Spinal cord (tissue), 10 donors: ENCODE results near the gene TMEM63B. TPM values are rescaled to one million over a fixed set of nuclear protein-coding genes. Genes with fewer than 3 reads are reported as not detected.
"Not testable (repeated sequence)": the region's sequence is repeated elsewhere in the genome, so short reads cannot be mapped to it uniquely, and the experiment has no call there.

Experiments
- DNase-seq, 6 donors: peaks; one replicate each; pipeline versions ENCODE4 v3.0.0 to v3.0.0-alpha.2; 2013 to 2015; ENCODE audit warnings: low spot score in 6 of 6, low read depth in 4 of 6
- H3K27ac ChIP-seq: one replicate; pipeline ENCODE4 v1.5.1; 2013; ENCODE audit warnings: low read depth, low read length, control low read depth
- H3K27me3 ChIP-seq: one replicate; pipeline ENCODE4 v1.6.1; 2013; ENCODE audit warnings: low read length; ENCODE audit not compliant: control insufficient read depth, insufficient read depth
- H3K36me3 ChIP-seq: one replicate; pipeline ENCODE4 v1.6.1; 2013; ENCODE audit warnings: low read length; ENCODE audit not compliant: control insufficient read depth, insufficient read depth
- H3K4me1 ChIP-seq: one replicate; pipeline ENCODE4 v1.6.1; 2013; ENCODE audit warnings: low read length; ENCODE audit not compliant: control insufficient read depth, insufficient read depth
- H3K4me3 ChIP-seq: one replicate; pipeline ENCODE4 v1.5.1; 2013; ENCODE audit warnings: low read depth, low read length, control low read depth
- H3K9me3 ChIP-seq: one replicate; pipeline ENCODE4 v1.6.1; 2013; ENCODE audit warnings: low read length; ENCODE audit not compliant: control insufficient read depth, insufficient read depth
- WGBS: methylation state at CpG from one replicate; pipeline ENCODE4 v1.1.5; 2013; ENCODE audit warnings: missing lambda C conversion rate; ENCODE audit not compliant: insufficient coverage; 5-methylcytosine and 5-hydroxymethylcytosine counted together
- polyA plus RNA-seq, 2 donors: library from polyadenylated mRNA; unstranded; fragments of 120-200 nt; gene quantifications; one replicate each; pipeline ENCODE4 v1.2.1, GENCODE V29; 2013; ENCODE audit not compliant: insufficient read length in 2 of 2
- total RNA-seq, 2 donors: library from RNA; depleted of rRNA in 1 of 2; stranded (reverse); fragments of 120-200 nt in 1 of 2; fragments of >200 nt in 1 of 2; gene quantifications; one replicate each; pipeline versions ENCODE4 v1.2.3 to v1.2.4, GENCODE V29; 2013 to 2014
- donor health status: healthy.

TMEM63B gene
- total and polyA plus RNA-seq, 4 donors = 29.2 to 104 (median 67.0) TPM

DNA sequence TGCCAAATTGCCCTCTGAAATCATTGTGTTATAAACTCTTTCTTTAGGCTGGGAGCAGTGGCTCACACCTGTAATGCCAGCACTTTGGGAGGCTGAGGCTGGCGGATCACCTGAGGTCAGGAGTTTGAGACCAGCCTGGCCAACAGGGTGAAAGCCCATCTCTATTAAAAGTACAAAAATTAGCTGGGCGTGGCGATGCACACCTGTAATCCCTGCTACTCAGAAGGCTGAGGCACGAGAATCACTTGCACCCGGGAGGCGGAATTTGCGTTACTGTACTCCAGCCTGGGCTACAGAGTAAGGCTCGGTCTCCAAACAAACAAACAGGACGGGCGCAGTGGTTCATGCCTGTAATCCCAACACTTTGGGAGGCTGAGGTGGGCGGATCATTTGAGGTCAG lies 69.0 kb downstream of the TMEM63B start:
- H3K9me3 ChIP-seq, H3K36me3 ChIP-seq, H3K4me3 ChIP-seq, DNase-seq, H3K27me3 ChIP-seq, H3K27ac ChIP-seq, H3K4me1 ChIP-seq: not testable (repeated sequence)
- WGBS = 90% methylated on average over 10 of the region's 11 CpGs

DNA sequence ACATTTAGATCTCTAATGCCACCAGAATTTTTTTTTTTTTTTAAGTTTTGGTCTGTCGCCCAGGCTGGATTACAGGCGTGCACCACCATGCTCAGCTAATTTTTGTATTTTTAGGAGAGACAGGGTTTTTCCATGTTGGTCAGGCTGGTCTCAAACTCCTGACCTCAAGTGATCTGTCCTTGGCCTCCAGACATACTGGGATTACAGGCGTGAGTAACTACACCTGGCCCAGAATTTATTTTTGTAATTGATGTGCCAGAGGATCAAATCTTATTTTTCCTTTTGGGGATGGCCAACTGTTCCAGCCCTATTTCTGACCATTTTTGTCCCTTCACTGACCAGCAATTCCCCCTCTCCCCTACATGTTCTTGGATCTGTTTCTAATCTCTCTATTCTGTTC lies 71.3 kb downstream of the TMEM63B start:
- H3K27ac ChIP-seq = no peak overlapping the region
- H3K9me3 ChIP-seq = no peaks in the 10 kb centered on the region
- H3K27me3 ChIP-seq = no peaks in the 10 kb centered on the region
- H3K4me3 ChIP-seq = no peak overlapping the region
- no peak for DNase-seq
- H3K36me3 ChIP-seq = no peaks in the 10 kb centered on the region
- 100% methylated on average over 1 of the region's 3 CpGs for WGBS
- H3K4me1 ChIP-seq = peaks cover 9% of the 10 kb centered on the region

DNA sequence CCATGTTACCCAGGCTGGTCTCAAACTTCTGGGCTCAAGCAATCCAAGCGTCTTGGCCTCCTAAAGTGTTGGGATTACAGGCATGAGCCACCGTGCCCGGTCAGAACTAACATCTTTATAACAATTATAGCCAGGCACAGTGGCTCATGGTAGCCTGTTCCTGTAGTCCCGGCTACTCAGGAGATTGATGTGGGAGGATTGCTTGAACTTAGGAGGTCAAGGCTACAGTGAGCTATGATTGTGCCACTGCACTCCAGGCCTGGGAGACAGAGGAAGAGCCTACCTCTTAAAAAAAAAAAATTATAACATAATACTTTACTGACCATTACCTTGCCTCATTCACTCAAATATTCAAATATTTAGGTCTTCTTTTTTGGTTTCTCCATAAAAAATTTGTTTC lies 72.5 kb downstream of the TMEM63B start:
- H3K36me3 ChIP-seq = no peaks in the 10 kb centered on the region
- H3K27me3 ChIP-seq = no peaks in the 10 kb centered on the region
- DNase-seq = no peak
- no peak overlapping the region for H3K4me3 ChIP-seq
- no CpG with 5 or more reads among the region's 4 CpGs for WGBS
- H3K9me3 ChIP-seq = no peaks in the 10 kb centered on the region
- peaks cover 9% of the 10 kb centered on the region for H3K4me1 ChIP-seq
- no peak overlapping the region for H3K27ac ChIP-seq

DNA sequence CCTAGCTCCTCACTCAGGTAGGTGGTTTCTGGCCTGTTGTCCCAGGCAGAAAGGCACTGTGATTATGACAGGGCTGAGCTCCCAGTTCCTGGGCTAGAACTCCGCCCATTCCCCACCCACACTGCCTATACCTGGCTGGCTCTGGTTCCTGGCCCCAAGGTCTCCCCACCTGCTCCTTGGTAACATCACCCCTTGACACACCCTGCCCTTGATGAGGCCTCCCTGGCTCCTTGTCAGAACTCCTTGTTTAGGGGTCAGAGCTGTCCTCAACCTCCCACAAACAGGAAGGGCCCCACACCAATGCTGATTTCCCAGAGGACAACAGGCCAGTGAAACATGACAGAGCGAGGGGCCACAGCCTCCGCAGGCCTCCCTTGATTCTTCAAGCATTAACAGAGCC lies 73.8 kb downstream of the TMEM63B start:
- Histone ChIP-seq H3K4me3 (no peak overlapping the region), H3K4me1 (peaks cover 9% of the 10 kb centered on the region), H3K27me3 (no peaks in the 10 kb centered on the region), H3K9me3 (no peaks in the 10 kb centered on the region), H3K27ac (no peak overlapping the region), H3K36me3 (no peaks in the 10 kb centered on the region)
- no peak for DNase-seq
- WGBS = 84% methylated on average over 2 of the region's 3 CpGs

DNA sequence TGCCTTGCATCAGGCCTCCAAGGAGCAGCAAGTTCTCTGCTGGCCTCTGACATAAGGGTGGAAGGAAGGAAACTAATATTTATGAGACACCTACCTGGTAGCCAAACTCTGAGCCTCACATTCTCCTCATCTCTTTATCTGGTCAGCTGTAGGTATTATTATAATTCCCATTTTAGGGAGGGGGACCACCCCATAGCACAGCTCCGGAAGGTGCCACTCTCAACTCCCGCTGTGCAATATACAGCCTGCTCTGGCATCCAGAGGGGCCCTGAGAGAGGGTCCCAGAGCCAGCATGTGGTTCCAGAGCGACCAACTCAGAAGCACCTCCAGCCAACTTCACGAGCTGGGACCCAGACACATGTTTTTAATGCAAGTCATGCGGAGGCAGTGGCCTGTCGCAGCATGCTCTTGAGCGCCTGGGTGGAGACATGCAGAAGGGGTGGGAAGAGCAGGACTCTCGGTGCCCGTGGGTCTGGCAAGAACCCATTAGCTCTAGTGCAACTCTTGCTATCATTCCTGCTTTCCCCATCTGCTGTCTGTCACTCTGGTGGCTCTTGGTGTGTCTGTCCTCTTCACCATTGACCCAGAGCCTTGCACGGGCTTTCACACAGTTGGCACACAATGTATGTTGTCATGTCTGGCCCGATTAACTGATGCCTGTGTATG lies 74.4 kb downstream of the TMEM63B start:
- Histone ChIP-seq H3K27ac (no peak overlapping the region), H3K4me1 (peaks cover 9% of the 10 kb centered on the region), H3K9me3 (no peaks in the 10 kb centered on the region), H3K4me3 (no peak overlapping the region), H3K36me3 (no peaks in the 10 kb centered on the region), H3K27me3 (no peaks in the 10 kb centered on the region)
- DNase-seq = no peak
- WGBS = 73% methylated on average over 11 of the region's 11 CpGs

DNA sequence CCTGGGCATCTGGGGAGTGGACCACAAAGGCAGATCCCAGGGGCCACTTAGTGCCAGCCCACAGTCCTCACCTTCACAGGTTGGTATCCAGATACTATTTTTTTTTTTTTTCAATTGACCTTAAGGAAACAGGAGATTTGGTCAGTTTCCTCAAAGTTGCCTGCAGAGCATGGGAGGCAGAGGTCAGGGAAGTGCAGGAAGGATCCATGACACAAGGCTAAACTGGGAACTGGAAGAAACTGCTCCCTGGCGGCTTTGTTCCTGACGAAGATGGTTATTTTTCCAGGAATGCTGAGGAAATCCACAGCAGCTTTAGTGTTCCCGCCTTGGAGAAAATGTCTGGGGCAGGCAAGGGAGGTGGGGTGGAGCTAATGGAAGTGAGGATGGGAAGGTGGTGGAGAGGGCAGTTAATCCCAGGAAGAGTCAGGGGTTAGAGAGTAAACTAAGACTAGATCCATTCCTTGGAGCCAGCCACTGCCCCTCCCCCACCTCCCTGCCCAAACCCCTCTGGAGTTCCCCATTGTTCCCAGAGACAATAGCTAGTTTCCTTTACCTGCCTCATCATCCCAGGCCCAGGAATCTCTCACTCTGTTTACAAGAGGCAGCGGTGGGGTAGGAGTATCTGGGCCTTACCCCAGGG lies 75.1 kb downstream of the TMEM63B start:
- 79% methylated on average over 4 of the region's 4 CpGs for WGBS
- no peak for DNase-seq
- Histone ChIP-seq H3K4me1 (peaks cover 9% of the 10 kb centered on the region), H3K27me3 (no peaks in the 10 kb centered on the region), H3K4me3 (no peak overlapping the region), H3K36me3 (no peaks in the 10 kb centered on the region), H3K9me3 (no peaks in the 10 kb centered on the region), H3K27ac (no peak overlapping the region)

DNA sequence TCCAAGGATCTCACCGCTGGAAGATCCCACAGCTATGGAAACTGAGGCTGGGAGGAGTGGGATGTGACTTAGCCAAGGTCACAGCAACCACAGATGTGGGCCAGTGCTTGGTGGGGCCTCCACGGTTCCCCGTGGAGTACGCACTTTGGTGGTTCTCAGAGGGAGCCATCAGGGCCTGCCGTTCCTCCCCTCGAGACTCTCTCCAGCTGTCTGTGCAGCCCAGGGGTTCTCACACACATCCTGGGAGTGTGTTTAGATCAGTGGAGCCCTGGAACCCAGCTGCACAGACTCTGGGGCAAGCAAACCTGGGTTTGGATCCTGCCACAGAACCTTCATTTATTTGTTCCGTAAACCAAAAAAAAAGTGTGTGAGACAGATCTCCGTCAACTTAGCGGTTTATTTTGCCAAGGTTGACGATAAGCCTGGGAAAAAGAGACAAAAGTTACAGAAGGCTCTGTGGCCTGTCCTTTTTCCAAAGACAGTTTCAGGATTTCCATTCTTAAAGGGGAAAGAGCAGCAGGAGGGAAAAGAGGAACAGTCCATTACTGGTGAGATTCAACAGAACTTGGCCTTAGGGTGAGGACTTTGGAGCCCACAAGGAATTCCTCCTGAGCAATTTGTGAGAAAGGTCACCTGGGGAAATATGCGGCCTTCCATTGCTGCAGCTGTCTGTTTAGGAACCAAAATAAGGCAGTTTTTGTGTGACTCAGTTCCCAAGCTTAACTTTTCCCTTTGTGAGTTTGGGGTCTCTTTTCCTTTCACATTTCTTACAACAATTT lies 75.8 kb downstream of the TMEM63B start:
- Histone ChIP-seq H3K4me3 (no peak overlapping the region), H3K27ac (no peak overlapping the region), H3K27me3 (no peaks in the 10 kb centered on the region), H3K9me3 (no peaks in the 10 kb centered on the region), H3K36me3 (no peaks in the 10 kb centered on the region), H3K4me1 (peaks cover 9% of the 10 kb centered on the region)
- no peak for DNase-seq
- 77% methylated on average over 11 of the region's 11 CpGs for WGBS

DNA sequence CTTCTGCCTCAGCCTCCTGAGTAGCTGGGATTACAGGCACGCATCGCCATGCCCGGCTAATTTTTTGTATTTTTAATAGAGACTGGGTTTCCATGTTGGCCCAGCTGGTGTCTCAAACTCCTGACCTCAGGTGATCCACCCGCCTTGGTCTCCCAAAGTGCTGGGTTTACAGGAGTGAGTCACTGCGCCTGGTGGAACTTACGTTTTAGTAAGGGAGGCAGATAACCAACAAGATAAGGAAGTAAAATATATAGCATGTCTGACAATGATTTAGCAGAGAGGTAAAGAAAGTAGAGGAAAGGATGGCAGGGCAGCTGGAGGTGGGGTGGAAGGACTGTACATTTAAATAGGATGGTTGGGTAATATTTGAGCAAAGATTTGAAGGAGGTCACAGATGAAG lies 76.6 kb downstream of the TMEM63B start:
- H3K36me3 ChIP-seq = no peaks in the 10 kb centered on the region
- no peak overlapping the region for H3K4me3 ChIP-seq
- peaks cover 9% of the 10 kb centered on the region for H3K4me1 ChIP-seq
- no peak overlapping the region for H3K27ac ChIP-seq
- no peaks in the 10 kb centered on the region for H3K27me3 ChIP-seq
- 98% methylated on average over 6 of the region's 6 CpGs for WGBS
- no peak for DNase-seq
- no peaks in the 10 kb centered on the region for H3K9me3 ChIP-seq
